Fibroblast of skin of scalp (primary cell): ENCODE measurements around the gene NOP56. TPM values are rescaled to one million over a fixed set of nuclear protein-coding genes. Genes with fewer than 3 reads are reported as not detected.

Source experiments
- DNase-seq: peaks from one replicate; pipeline ENCODE4 v3.0.0-alpha.2; 2013
- polyA plus RNA-seq, 2 experiments: library from polyadenylated mRNA; unstranded; fragments of 120-200 nt; gene quantifications; one replicate each; pipeline ENCODE4 v1.2.1, GENCODE V29; 2013; ENCODE audit not compliant: insufficient read length in 2 of 2

The NOP56 gene
- polyA plus RNA-seq (2013, experiment 1 of 2; ENCODE audit: insufficient read length): 181 TPM
- polyA plus RNA-seq (2013, experiment 2 of 2; ENCODE audit: insufficient read length): 183 TPM

- DNase-seq: peak; percentile 94
These were observed at the start of gene NOP56 for GRCh38 chr20:2651772-2652723. Gene NOP56, plus strand, starts transcription at chr20:2652632. Its CDS starts 29 bp downstream, at chr20:2652661.

GRCh38 chr20:2602746-2603145, 49.7 kb upstream of the NOP56 start:
- no peak for DNase-seq

GRCh38 chr20:2603816-2604505, 48.5 kb upstream of the NOP56 start:
- no peak for DNase-seq

GRCh38 chr20:2604506-2604835, 48.0 kb upstream of the NOP56 start:
- DNase-seq: no peak

GRCh38 chr20:2606507-2607006, 45.9 kb upstream of the NOP56 start:
- no peak for DNase-seq

GRCh38 chr20:2610326-2610725, 42.1 kb upstream of the NOP56 start:
- DNase-seq: no peak

- DNase-seq: no peak
These were observed 41.3 kb upstream of the NOP56 start for GRCh38 chr20:2610941-2611720.

- no peak for DNase-seq
These were observed 40.4 kb upstream of the NOP56 start for GRCh38 chr20:2612073-2612472.

GRCh38 chr20:2616634-2617033, 35.8 kb upstream of the NOP56 start:
- DNase-seq: no peak

GRCh38 chr20:2617099-2617714, 35.2 kb upstream of the NOP56 start:
- no peak for DNase-seq

- no peak for DNase-seq
These were observed 33.6 kb upstream of the NOP56 start for GRCh38 chr20:2618815-2619214.

- DNase-seq: no peak
These were observed 33.1 kb upstream of the NOP56 start for GRCh38 chr20:2619337-2619736.

- DNase-seq: peak; percentile 6
These were observed 32.4 kb upstream of the NOP56 start for GRCh38 chr20:2619961-2620595.

GRCh38 chr20:2624190-2624589, 28.2 kb upstream of the NOP56 start:
- DNase-seq: no peak

- DNase-seq: no peak
These were observed 27.4 kb upstream of the NOP56 start for GRCh38 chr20:2625062-2625461.

- peak; percentile 69 for DNase-seq
These were observed 25.4 kb upstream of the NOP56 start for GRCh38 chr20:2626853-2627541.

- DNase-seq: no peak
These were observed 21.2 kb upstream of the NOP56 start for GRCh38 chr20:2631228-2631627.

- DNase-seq: no peak
These were observed 19.1 kb upstream of the NOP56 start for GRCh38 chr20:2633381-2633780.

- no peak for DNase-seq
These were observed 15.2 kb upstream of the NOP56 start for GRCh38 chr20:2637246-2637645.

GRCh38 chr20:2640260-2640659, 12.2 kb upstream of the NOP56 start:
- DNase-seq: no peak

GRCh38 chr20:2640899-2641298, 11.5 kb upstream of the NOP56 start:
- no peak for DNase-seq
